Measurements from ENCODE around the gene CCDC60. TPM values are rescaled to one million over a fixed set of nuclear protein-coding genes. Genes with fewer than 3 reads are reported as not detected.

The CCDC60 gene
- total and polyA plus RNA-seq, 10 of the 15 experiments (the other 5 are each of a cell fraction or from before 2014, with no cell fraction given): 0.19 TPM; not detected in 9

DNA sequence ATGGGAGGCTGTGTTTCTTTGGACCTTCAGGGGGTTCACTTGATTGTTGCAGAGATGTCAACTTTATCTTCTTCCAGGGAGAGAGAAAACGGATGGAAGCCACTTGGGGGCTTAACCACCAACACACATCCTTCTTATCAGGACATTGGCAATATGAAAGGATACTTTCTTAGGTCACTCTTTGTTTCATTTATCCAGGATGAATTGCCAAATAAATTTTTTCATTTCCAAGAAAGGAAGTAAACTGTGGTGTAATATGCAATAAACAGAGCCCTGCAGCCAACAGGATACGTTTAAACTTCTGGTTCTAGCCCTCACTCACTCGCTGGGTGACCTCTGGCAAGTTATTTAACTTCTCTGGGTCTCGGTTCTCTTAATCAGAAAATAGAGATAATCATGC, 77.8 kb downstream of the CCDC60 start:
- intact Hi-C loops (cut with micrococcal nuclease; ENCODE audit: unreplicated experiment): loop anchor here (2.0 to 10.0 kb wide), 2 partner anchors 434 to 1008 kb away; no protein-coding TSS in a partner anchor
- no TSS peak for BruUV-seq (replicated peaks)
- Histone ChIP-seq H3K4me2 (ENCODE audit: control insufficient read depth, insufficient read depth) (no peak overlapping the region), H3K27me3 (replicated peaks in 1 of 2; ENCODE audit: control insufficient read depth in 2 of 2, insufficient read depth in 2 of 2, low read length in 1 of 2) (no peaks in the 10 kb centered on the region), H3K4me3 (no peak overlapping the region), H3K79me2 (ENCODE audit: control insufficient read depth, insufficient read depth, low read length) (no peaks in the 10 kb centered on the region), H3K4me1 (ENCODE audit: control insufficient read depth, insufficient read depth, low read length) (no peaks in the 10 kb centered on the region), H4K20me1 (ENCODE audit: control insufficient read depth, insufficient read depth) (no peaks in the 10 kb centered on the region), H3K27ac (ENCODE audit: control insufficient read depth, insufficient read depth) (no peak overlapping the region), H2AFZ (ENCODE audit: control insufficient read depth, low read depth, low read length) (no peak overlapping the region), H3K9me3 (replicated peaks; ENCODE audit: control insufficient read depth, insufficient read depth, low read length) (no peaks in the 10 kb centered on the region), H3K36me3 (ENCODE audit: control insufficient read depth in 2 of 2, insufficient read depth in 2 of 2, low read length in 1 of 2) (no peaks in the 10 kb centered on the region), H3K9ac (ENCODE audit: control insufficient read depth, insufficient read depth, low read length) (no peak overlapping the region)
- ChIA-PET SMC1A (ENCODE audit: uncharacterized antibody, unreplicated experiment) (interaction anchor here (0.6 to 1.3 kb wide), 3 partner anchors 52 to 296 kb away, joined by 3 read pairs; no protein-coding TSS in a partner anchor), RAD21 (ENCODE audit: unreplicated experiment) (interaction anchor here (1.2 to 2.0 kb wide), 2 partner anchors 1007 to 1034 kb away, joined by 4 to 5 read pairs; no protein-coding TSS in a partner anchor), CTCF (interaction anchor here (0.8 to 3.1 kb wide), 15 partner anchors 8 to 1291 kb away, joined by 3 to 11 read pairs (median 3); no protein-coding TSS in a partner anchor), POLR2A (no interaction called here)
- no peak for FAIRE-seq
- WGBS (ENCODE audit: insufficient coverage, insufficient replicate concordance, low lambda C conversion rate, missing lambda C conversion rate): 21% methylated on average over 4 of the region's 4 CpGs
- in situ Hi-C loops (cut with MboI): loop anchor here (10.0 kb wide), 1 partner anchor 1008 kb away; no protein-coding TSS in a partner anchor
- DNase-seq (ENCODE audit: low read depth, low spot score): no peak
- no peak for ATAC-seq
- no peak for TF ChIP-seq SMC3 (IDR thresholded peaks at IDR 0.05; ENCODE audit: borderline replicate concordance, low read length)
- TF ChIP-seq, protein P1, sequence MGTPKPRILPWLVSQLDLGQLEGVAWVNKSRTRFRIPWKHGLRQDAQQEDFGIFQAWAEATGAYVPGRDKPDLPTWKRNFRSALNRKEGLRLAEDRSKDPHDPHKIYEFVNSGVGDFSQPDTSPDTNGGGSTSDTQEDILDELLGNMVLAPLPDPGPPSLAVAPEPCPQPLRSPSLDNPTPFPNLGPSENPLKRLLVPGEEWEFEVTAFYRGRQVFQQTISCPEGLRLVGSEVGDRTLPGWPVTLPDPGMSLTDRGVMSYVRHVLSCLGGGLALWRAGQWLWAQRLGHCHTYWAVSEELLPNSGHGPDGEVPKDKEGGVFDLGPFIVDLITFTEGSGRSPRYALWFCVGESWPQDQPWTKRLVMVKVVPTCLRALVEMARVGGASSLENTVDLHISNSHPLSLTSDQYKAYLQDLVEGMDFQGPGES (IDR thresholded peaks at IDR 0.05): no peak
- TF ChIP-seq, protein P2, sequence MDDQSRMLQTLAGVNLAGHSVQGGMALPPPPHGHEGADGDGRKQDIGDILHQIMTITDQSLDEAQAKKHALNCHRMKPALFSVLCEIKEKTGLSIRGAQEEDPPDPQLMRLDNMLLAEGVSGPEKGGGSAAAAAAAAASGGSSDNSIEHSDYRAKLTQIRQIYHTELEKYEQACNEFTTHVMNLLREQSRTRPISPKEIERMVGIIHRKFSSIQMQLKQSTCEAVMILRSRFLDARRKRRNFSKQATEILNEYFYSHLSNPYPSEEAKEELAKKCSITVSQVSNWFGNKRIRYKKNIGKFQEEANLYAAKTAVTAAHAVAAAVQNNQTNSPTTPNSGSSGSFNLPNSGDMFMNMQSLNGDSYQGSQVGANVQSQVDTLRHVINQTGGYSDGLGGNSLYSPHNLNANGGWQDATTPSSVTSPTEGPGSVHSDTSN (IDR thresholded peaks at IDR 0.05; ENCODE audit: insufficient replicate concordance, low read depth, low read length): no peak
- TF ChIP-seq NFIC (IDR thresholded peaks at IDR 0.05; ENCODE audit: low read depth, low read length): no peak
- TF ChIP-seq, protein P3, sequence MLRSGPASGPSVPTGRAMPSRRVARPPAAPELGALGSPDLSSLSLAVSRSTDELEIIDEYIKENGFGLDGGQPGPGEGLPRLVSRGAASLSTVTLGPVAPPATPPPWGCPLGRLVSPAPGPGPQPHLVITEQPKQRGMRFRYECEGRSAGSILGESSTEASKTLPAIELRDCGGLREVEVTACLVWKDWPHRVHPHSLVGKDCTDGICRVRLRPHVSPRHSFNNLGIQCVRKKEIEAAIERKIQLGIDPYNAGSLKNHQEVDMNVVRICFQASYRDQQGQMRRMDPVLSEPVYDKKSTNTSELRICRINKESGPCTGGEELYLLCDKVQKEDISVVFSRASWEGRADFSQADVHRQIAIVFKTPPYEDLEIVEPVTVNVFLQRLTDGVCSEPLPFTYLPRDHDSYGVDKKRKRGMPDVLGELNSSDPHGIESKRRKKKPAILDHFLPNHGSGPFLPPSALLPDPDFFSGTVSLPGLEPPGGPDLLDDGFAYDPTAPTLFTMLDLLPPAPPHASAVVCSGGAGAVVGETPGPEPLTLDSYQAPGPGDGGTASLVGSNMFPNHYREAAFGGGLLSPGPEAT (IDR thresholded peaks at IDR 0.05; ENCODE audit: low read depth): no peak
- TF ChIP-seq, protein P4, sequence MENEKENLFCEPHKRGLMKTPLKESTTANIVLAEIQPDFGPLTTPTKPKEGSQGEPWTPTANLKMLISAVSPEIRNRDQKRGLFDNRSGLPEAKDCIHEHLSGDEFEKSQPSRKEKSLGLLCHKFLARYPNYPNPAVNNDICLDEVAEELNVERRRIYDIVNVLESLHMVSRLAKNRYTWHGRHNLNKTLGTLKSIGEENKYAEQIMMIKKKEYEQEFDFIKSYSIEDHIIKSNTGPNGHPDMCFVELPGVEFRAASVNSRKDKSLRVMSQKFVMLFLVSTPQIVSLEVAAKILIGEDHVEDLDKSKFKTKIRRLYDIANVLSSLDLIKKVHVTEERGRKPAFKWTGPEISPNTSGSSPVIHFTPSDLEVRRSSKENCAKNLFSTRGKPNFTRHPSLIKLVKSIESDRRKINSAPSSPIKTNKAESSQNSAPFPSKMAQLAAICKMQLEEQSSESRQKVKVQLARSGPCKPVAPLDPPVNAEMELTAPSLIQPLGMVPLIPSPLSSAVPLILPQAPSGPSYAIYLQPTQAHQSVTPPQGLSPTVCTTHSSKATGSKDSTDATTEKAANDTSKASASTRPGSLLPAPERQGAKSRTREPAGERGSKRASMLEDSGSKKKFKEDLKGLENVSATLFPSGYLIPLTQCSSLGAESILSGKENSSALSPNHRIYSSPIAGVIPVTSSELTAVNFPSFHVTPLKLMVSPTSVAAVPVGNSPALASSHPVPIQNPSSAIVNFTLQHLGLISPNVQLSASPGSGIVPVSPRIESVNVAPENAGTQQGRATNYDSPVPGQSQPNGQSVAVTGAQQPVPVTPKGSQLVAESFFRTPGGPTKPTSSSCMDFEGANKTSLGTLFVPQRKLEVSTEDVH (IDR thresholded peaks at IDR 0.05; ENCODE audit: low read depth, partially characterized antibody): no peak
- TF ChIP-seq, protein P5, sequence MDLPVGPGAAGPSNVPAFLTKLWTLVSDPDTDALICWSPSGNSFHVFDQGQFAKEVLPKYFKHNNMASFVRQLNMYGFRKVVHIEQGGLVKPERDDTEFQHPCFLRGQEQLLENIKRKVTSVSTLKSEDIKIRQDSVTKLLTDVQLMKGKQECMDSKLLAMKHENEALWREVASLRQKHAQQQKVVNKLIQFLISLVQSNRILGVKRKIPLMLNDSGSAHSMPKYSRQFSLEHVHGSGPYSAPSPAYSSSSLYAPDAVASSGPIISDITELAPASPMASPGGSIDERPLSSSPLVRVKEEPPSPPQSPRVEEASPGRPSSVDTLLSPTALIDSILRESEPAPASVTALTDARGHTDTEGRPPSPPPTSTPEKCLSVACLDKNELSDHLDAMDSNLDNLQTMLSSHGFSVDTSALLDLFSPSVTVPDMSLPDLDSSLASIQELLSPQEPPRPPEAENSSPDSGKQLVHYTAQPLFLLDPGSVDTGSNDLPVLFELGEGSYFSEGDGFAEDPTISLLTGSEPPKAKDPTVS (IDR thresholded peaks at IDR 0.05; ENCODE audit: low read depth, low read length): no peak
- TF ChIP-seq ZNF687 (IDR thresholded peaks at IDR 0.05): no peak
- TF ChIP-seq NR2F1 (conservative IDR thresholded peaks at IDR 0.05): no peak
- no peak for TF ChIP-seq NR2C1 (IDR thresholded peaks at IDR 0.05)
- TF ChIP-seq ZNF274 (IDR thresholded peaks at IDR 0.05; ENCODE audit: insufficient read depth, insufficient read length): no peak

Measured in GM12878 (cell line).